ENCODE results near the gene DKC1.

DKC1 gene

DNA sequence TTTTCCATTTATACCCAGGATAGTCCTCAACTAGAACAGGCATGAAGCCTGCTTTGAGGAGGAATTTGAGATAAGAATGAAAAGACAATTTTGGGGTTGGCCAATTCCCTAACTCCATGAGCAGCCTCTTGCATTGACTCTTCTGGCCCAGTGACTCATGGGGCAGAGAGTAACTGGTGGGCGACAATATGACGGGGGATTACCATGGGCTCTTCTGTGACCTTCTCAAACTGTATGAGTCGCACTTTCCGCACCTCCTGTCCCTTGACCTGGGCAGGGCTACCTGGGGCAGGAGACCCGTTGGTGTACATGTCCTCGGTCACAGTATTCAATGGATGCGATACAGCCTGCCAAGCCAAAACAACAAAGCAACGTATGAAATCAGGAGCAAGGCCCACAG, 29.3 kb downstream of the DKC1 start:
- no peak overlapping the region for H3K27ac Mint-ChIP-seq

DNA sequence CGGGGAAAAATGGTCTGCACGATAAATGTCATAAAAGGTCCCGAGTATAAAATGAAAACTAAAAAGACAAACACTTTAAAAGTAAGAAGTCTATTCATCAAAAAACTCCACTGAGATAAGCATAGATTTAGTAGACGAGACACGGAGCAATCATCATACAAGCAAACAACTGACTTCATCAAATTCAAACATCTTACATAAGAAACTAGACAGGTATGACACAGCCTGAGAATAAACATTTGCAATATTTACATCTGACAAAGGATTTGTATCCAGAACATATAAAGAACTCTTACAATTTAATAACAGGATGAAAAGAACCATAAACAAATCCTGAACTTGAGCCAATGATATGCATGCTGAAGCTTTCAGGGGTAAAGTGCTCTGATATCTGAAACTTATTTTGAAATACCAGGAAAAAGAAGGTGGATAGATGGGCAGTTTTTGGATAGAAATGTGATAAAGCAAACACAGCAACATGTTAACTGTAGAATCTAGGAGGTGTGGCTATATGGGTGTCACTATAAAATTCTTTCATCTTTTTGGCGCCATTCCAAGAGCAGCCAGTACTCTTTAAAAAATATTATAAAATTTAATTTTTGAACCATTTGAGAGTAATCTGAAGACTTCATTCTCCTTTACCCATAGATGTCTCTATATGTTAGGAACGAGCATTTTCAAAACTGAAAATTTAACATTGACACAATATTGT, 30.6 kb downstream of the DKC1 start:
- Mint-ChIP-seq H3K4me1 (peaks cover 3 to 13% of the 10 kb centered on the region in 2 donors), H3K9me3 (no peaks in the 10 kb centered on the region), H3K27ac (no peak overlapping the region), H3K4me3 (no peak overlapping the region), H3K27me3 (no peaks in the 10 kb centered on the region), H3K36me3 (no peaks in the 10 kb centered on the region)
- no peak for DNase-seq
- no peak for ATAC-seq (replicated peaks)

More for the DNA sequence above, 29.3 kb downstream of the DKC1 start:
- Mint-ChIP-seq H3K4me3 (no peak overlapping the region), H3K27me3 (no peaks in the 10 kb centered on the region), H3K9me3 (no peaks in the 10 kb centered on the region), H3K4me1 (peaks cover 3 to 7% of the 10 kb centered on the region in 2 donors), H3K36me3 (peaks cover 0 to 2% of the 10 kb centered on the region in 2 donors)
- ATAC-seq (replicated peaks) (peak; percentile 27 to 51), DNase-seq (no peak)

- DNase-seq (no peak), ATAC-seq (replicated peaks) (no peak)
- Mint-ChIP-seq H3K4me3 (no peak overlapping the region), H3K4me1 (peaks cover 11 to 24% of the 10 kb centered on the region in 2 donors), H3K27me3 (no peaks in the 10 kb centered on the region), H3K36me3 (no peaks in the 10 kb centered on the region), H3K27ac (no peak overlapping the region), H3K9me3 (no peaks in the 10 kb centered on the region)
These were observed 32.4 kb downstream of the DKC1 start for GRCh38 chrX:154795016-154795415.

- Mint-ChIP-seq H3K27me3 (no peaks in the 10 kb centered on the region), H3K4me1 (peaks cover 15 to 35% of the 10 kb centered on the region in 2 donors), H3K27ac (no peak overlapping the region), H3K9me3 (no peaks in the 10 kb centered on the region), H3K4me3 (peak overlapping the region in 1 of 2 donors; percentile 43), H3K36me3 (no peaks in the 10 kb centered on the region)
- no peak for DNase-seq
- ATAC-seq (replicated peaks): peak; percentile 20 to 23
These were observed 34.3 kb downstream of the DKC1 start for GRCh38 chrX:154797006-154797405.

GRCh38 chrX:154799556-154800348, 37.1 kb downstream of the DKC1 start:
- ATAC-seq (replicated peaks) (no peak), DNase-seq (no peak)
- Mint-ChIP-seq H3K27me3 (no peaks in the 10 kb centered on the region), H3K4me3 (peak overlapping the region in 1 of 2 donors; percentile 28), H3K36me3 (no peaks in the 10 kb centered on the region), H3K27ac (peak overlapping the region; percentile 82), H3K9me3 (no peaks in the 10 kb centered on the region), H3K4me1 (peaks cover 18 to 40% of the 10 kb centered on the region in 2 donors)

GRCh38 chrX:154800478-154801210, 38.0 kb downstream of the DKC1 start:
- ATAC-seq (replicated peaks): no peak
- no peak for DNase-seq
- Mint-ChIP-seq H3K27ac (no peak overlapping the region), H3K9me3 (no peaks in the 10 kb centered on the region), H3K4me3 (no peak overlapping the region), H3K4me1 (peaks cover 18 to 44% of the 10 kb centered on the region in 2 donors), H3K27me3 (no peaks in the 10 kb centered on the region), H3K36me3 (no peaks in the 10 kb centered on the region)

DNA sequence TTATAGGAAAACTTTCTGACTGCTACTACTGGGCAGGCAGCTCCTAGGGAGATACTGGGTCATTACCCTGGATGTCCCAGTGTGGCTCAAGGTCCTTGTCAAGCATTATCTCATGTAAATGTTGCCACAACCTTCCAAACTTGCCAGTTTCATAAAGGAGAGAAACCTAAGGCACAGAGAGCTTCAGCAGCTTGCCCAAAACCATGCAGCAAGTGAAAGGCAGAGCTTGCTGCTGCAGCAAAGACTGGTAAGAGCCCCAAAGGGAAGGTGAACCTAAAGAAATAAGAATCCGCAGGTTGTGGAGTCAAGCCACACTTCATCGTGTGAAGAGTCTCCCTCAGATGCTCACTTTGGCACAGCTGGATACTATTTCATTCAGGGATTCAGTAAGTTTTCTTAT, 40.3 kb downstream of the DKC1 start:
- H3K27ac Mint-ChIP-seq: no peak overlapping the region
- H3K4me3 Mint-ChIP-seq: no peak overlapping the region
- H3K27me3 Mint-ChIP-seq: no peaks in the 10 kb centered on the region
- DNase-seq (no peak), ATAC-seq (replicated peaks) (no peak)
- H3K36me3 Mint-ChIP-seq: no peaks in the 10 kb centered on the region
- peaks cover 14 to 33% of the 10 kb centered on the region in 2 donors for H3K4me1 Mint-ChIP-seq
- no peaks in the 10 kb centered on the region for H3K9me3 Mint-ChIP-seq

- Mint-ChIP-seq H3K9me3 (peaks cover 0 to 4% of the 10 kb centered on the region in 2 donors), H3K27me3 (no peaks in the 10 kb centered on the region), H3K36me3 (no peaks in the 10 kb centered on the region), H3K4me3 (peak overlapping the region; percentile 79 to 91), H3K4me1 (peaks cover 11 to 28% of the 10 kb centered on the region in 2 donors), H3K27ac (no peak overlapping the region)
- ATAC-seq (replicated peaks): peak in 1 of 2 donors; percentile 3
- DNase-seq: no peak
These were observed 41.7 kb downstream of the DKC1 start for GRCh38 chrX:154804261-154804956.

GRCh38 chrX:154804957-154805695, 42.5 kb downstream of the DKC1 start, which contains the start of gene MPP1:
Gene MPP1, minus strand, starts transcription at chrX:154805485. Its CDS starts 112 bp downstream, at chrX:154805373.
- H3K9me3 Mint-ChIP-seq: peaks cover 0 to 4% of the 10 kb centered on the region in 2 donors
- ATAC-seq (replicated peaks) (peak; percentile 94 to 96), DNase-seq (peak; percentile 58)
- no peaks in the 10 kb centered on the region for H3K27me3 Mint-ChIP-seq
- no peaks in the 10 kb centered on the region for H3K36me3 Mint-ChIP-seq
- peak within 1 kb of the TSS; percentile 47 for H3K27ac Mint-ChIP-seq
- H3K4me3 Mint-ChIP-seq: peak within 1 kb of the TSS; percentile 79 to 91
- peaks cover 6 to 21% of the 10 kb centered on the region in 2 donors for H3K4me1 Mint-ChIP-seq

- H3K4me3 Mint-ChIP-seq: peak overlapping the region; percentile 79 to 91
- peaks cover 6 to 15% of the 10 kb centered on the region in 2 donors for H3K4me1 Mint-ChIP-seq
- no peak overlapping the region for H3K27ac Mint-ChIP-seq
- no peaks in the 10 kb centered on the region for H3K27me3 Mint-ChIP-seq
- H3K9me3 Mint-ChIP-seq: peaks cover 0 to 4% of the 10 kb centered on the region in 2 donors
- DNase-seq (no peak), ATAC-seq (replicated peaks) (no peak)
- no peaks in the 10 kb centered on the region for H3K36me3 Mint-ChIP-seq
These were observed 43.0 kb downstream of the DKC1 start for GRCh38 chrX:154805696-154806091.

DNA sequence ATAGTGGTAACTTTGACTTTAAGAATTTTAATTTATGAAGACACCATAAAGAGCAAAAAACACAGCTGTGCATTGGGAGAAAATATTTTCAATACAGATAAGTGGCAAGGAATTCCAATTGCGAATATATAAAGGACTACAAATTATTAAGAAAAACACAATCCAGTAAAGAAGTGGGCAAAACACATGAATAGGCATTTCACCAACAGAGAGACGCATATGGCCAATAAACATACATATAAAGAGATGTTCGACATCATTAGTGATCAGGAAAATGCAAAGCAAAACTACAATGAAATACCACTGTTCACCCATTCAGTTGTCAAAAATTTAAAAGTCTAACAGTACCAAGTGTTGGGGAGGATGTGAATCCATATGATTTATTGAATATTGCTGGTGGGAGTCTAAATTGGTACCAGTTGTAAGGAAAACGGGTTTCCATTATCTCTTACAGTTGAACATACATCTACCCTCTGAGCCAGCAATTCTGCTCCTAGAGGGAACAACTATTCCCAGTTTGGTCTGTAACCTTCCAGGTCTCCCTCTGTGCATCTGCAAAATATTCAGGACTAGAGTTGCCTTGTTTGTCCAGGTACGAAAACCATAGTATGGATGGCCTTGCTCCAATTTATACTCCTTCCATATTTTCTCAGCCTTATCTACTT, 44.3 kb downstream of the DKC1 start:
- Mint-ChIP-seq H3K4me1 (peaks cover 3 to 11% of the 10 kb centered on the region in 2 donors), H3K27me3 (no peaks in the 10 kb centered on the region), H3K27ac (no peak overlapping the region), H3K36me3 (no peaks in the 10 kb centered on the region), H3K9me3 (peaks cover 0 to 4% of the 10 kb centered on the region in 2 donors), H3K4me3 (no peak overlapping the region)
- DNase-seq (no peak), ATAC-seq (replicated peaks) (no peak)

GRCh38 chrX:154809939-154810665, 47.4 kb downstream of the DKC1 start:
- no peaks in the 10 kb centered on the region for H3K36me3 Mint-ChIP-seq
- H3K4me3 Mint-ChIP-seq: no peak overlapping the region
- DNase-seq: no peak
- peaks cover 0 to 6% of the 10 kb centered on the region in 2 donors for H3K4me1 Mint-ChIP-seq
- no peak overlapping the region for H3K27ac Mint-ChIP-seq
- peaks cover 0 to 4% of the 10 kb centered on the region in 2 donors for H3K9me3 Mint-ChIP-seq
- ATAC-seq (replicated peaks): no peak
- no peaks in the 10 kb centered on the region for H3K27me3 Mint-ChIP-seq
